ENCODE results near the gene PTPRD.

DNA sequence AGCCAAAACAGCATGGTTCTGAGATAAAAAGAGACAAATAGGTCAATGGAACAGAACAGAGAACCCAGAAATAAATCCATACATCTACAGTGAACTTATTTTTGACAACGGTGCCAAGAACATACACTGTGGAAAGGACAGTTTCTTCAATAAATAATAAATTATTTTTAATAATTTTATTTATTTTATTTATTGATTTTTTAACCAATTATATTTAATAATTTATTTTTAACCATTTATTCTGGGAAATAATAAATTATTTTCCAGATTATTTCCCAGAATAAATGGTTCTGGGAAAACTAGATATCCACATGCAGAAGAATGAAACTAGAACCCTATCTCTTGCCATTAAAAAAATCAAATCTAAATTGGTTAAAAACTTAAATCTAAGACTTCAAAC lies 1669.4 kb downstream of the PTPRD start:
- TF ChIP-seq EZH2phosphoT487 (conservative IDR thresholded peaks at IDR 0.05; ENCODE audit: low read length) (no peak), CTCF (IDR thresholded peaks at IDR 0.05; ENCODE audit: insufficient read depth, low read length, poor library complexity, severe bottlenecking) (no peak)
